ENCODE measurements around the gene EFCAB11.
"Not testable (repeated sequence)": the region's sequence is repeated elsewhere in the genome, so short reads cannot be mapped to it uniquely, and the experiment has no call there.

- TF ChIP-seq CTCF (optimal IDR thresholded peaks at IDR 0.05 in 1 of 3, IDR thresholded peaks at IDR 0.05 in 1 of 3, conservative IDR thresholded peaks at IDR 0.05 in 1 of 3; ENCODE audit: extremely low read depth in 1 of 3, insufficient read depth in 2 of 3, low read length in 3 of 3); EZH2 (IDR thresholded peaks at IDR 0.05; ENCODE audit: low read length): not testable (repeated sequence)
Observed at GRCh38 chr14:89891721-89892120, 62.8 kb downstream of the EFCAB11 start.
